Measurements from ENCODE around the gene URB1.

DNA sequence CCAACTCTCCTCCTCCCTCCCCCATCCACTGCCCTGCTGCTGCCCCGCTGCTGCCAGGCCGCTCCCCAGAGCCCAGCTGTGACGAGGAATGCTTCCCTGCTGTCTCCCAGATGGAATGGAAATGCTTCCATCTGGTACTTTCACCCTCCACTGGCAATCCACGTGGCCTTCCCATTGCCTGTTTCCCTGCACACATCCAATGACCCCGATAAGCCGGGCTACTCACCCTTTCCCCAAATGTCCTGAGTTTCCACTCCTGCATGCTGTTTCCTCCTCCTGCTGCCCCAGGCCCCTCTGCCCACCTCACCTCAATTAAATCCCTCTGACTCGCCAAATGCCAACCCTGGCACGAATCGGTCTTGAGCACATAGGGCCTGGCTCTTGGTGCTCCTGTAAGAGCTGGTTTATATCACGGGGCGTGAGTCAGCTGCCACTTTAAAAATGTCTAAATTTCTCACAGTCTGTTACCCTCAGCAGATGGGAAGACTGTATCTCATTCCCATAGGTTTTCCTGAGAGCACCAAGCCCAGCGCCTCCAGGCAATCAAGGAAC is 57.8 kb downstream of the URB1 start:
- TF ChIP-seq CTCF (conservative IDR thresholded peaks at IDR 0.05; ENCODE audit: low read length) (no peak), EZH2phosphoT487 (IDR thresholded peaks at IDR 0.05; ENCODE audit: borderline replicate concordance, low read depth, low read length) (no peak)
